SH-SY5Y (cell line): Measurements from ENCODE around the gene CSTPP1.

Experiments
- GATA2 ChIP-seq: IDR thresholded peaks from 2 replicates; pipeline ENCODE4 v1.6.1; 2011; ENCODE audit warnings: mild to moderate bottlenecking, low read depth, low read length
- GATA3 ChIP-seq: IDR thresholded peaks from 2 replicates; pipeline ENCODE4 v1.6.1; 2011; ENCODE audit warnings: low read depth, mild to moderate bottlenecking, low read length, moderate library complexity

GRCh38 chr11:46936138-46937110 is at the start of gene CSTPP1:
- TF ChIP-seq GATA2 (no peak), GATA3 (no peak)
